A549 (cell line): ENCODE measurements around the gene ELAVL1.

Experiments
- CTCF ChIP-seq: fragments of >200 bp; sonication (Bioruptor Twin); formaldehyde crosslinking; IDR thresholded peaks from 3 replicates; pipeline ENCODE4 v1.5.1; 2016
- EP300 ChIP-seq, 2 experiments: fragments of >200 bp; sonication (Bioruptor Twin); formaldehyde crosslinking; IDR thresholded peaks; 2 replicates in 1 of 2; 3 replicates in 1 of 2; pipeline ENCODE4 v1.6.1; 2016 to 2017

GRCh38 chr19:7979011-7979410 lies 26.4 kb downstream of the ELAVL1 start:
- no peak for TF ChIP-seq EP300 (IDR thresholded peaks at IDR 0.05)
- no peak for TF ChIP-seq CTCF
